Calu3 (cell line): ENCODE results near the gene POLR3B. TPM values are rescaled to one million over a fixed set of nuclear protein-coding genes. Genes with fewer than 3 reads are reported as not detected.

Source experiments
- BruUV-seq: library from RNA; stranded (reverse); fragments of 400-500 nt; replicated peaks from 2 replicates; lab custom pipeline; 2021; lab: Mats Ljungman, UMichigan
- CTCF ChIA-PET: fragments of 300-600 bp; sonication (Branson Sonifier 250); formaldehyde crosslinking; loops from one replicate; lab custom pipeline; 2022; ENCODE audit warnings: antibody characterized with exemption; lab: Charles Lee
- DNase-seq: peaks from one replicate; pipeline ENCODE4 v3.0.0; 2022
- H3K27ac Mint-ChIP-seq: one replicate; pipeline ENCODE4 v1.8.0; 2022; ENCODE audit warnings: mixed read lengths; ENCODE audit not compliant: unreplicated experiment
- H3K27me3 Mint-ChIP-seq: one replicate; pipeline ENCODE4 v1.8.0; 2022; ENCODE audit warnings: mixed read lengths; ENCODE audit not compliant: unreplicated experiment
- H3K36me3 Mint-ChIP-seq: one replicate; pipeline ENCODE4 v1.8.0; 2022; ENCODE audit warnings: mild to moderate bottlenecking, moderate library complexity, mixed read lengths; ENCODE audit not compliant: insufficient read depth, unreplicated experiment
- H3K4me1 Mint-ChIP-seq: one replicate; pipeline ENCODE4 v1.8.0; 2022; ENCODE audit warnings: mild to moderate bottlenecking, low read depth, mixed read lengths; ENCODE audit not compliant: unreplicated experiment
- H3K4me3 Mint-ChIP-seq: one replicate; pipeline ENCODE4 v1.8.0; 2022; ENCODE audit warnings: mild to moderate bottlenecking, low read depth, moderate library complexity, mixed read lengths; ENCODE audit not compliant: unreplicated experiment
- H3K9me3 Mint-ChIP-seq: one replicate; pipeline ENCODE4 v1.8.0; 2022; ENCODE audit warnings: low read depth, mixed read lengths; ENCODE audit not compliant: unreplicated experiment
- intact Hi-C: fragments of 100-400 bp; cut with micrococcal nuclease; formaldehyde crosslinking; loops from one replicate; pipeline ENCODE4 v1.10.0; 2022; ENCODE audit not compliant: unreplicated experiment
- total RNA-seq: library from RNA; stranded (reverse); gene quantifications from 2 replicates; pipeline ENCODE4 v1.2.3, GENCODE V29; 2022
- TF ChIP-seq, protein P1 (sequence below): fragments of 200-600 bp; IDR thresholded peaks from one replicate; pipeline ENCODE4 v1.8.0; 2022; ENCODE audit warnings: antibody characterized with exemption; ENCODE audit not compliant: unreplicated experiment

Gene POLR3B
- total RNA-seq, 1 experiment from 2014 or later = 13.6 TPM

DNA sequence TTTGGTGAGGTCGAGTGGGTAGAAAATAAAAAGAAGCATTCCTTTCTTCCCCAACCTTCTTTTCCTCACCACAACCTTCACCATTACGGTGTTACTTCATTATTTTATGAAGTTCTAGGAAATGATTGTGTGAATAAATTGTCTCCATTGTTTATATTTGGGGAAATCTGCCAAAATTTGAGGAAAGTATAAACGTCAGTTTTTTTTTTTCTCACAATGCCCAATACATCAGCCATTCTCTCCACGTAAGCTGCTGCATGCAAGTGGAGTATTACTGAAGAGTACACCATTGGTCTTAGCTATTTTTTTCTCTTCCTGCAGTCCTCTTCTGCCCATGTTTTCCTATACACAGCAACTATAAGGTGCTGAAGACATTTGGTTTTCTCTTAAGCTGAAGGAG is 9.1 kb upstream of the POLR3B start:
- Mint-ChIP-seq H3K4me3 (no peak overlapping the region), H3K27me3 (peaks cover 27% of the 10 kb centered on the region), H3K27ac (no peak overlapping the region), H3K9me3 (no peaks in the 10 kb centered on the region), H3K36me3 (peaks cover 17% of the 10 kb centered on the region), H3K4me1 (peaks cover under 1% of the 10 kb centered on the region)
- DNase-seq = no peak
- CTCF ChIA-PET = interaction anchor here (0.7 kb wide), 1 partner anchor 15 kb away, joined by 3 read pairs; no protein-coding TSS in a partner anchor
- BruUV-seq = no TSS peak
- intact Hi-C loops = no loop called here
- TF ChIP-seq, protein P1, sequence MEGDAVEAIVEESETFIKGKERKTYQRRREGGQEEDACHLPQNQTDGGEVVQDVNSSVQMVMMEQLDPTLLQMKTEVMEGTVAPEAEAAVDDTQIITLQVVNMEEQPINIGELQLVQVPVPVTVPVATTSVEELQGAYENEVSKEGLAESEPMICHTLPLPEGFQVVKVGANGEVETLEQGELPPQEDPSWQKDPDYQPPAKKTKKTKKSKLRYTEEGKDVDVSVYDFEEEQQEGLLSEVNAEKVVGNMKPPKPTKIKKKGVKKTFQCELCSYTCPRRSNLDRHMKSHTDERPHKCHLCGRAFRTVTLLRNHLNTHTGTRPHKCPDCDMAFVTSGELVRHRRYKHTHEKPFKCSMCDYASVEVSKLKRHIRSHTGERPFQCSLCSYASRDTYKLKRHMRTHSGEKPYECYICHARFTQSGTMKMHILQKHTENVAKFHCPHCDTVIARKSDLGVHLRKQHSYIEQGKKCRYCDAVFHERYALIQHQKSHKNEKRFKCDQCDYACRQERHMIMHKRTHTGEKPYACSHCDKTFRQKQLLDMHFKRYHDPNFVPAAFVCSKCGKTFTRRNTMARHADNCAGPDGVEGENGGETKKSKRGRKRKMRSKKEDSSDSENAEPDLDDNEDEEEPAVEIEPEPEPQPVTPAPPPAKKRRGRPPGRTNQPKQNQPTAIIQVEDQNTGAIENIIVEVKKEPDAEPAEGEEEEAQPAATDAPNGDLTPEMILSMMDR = no peak

DNA sequence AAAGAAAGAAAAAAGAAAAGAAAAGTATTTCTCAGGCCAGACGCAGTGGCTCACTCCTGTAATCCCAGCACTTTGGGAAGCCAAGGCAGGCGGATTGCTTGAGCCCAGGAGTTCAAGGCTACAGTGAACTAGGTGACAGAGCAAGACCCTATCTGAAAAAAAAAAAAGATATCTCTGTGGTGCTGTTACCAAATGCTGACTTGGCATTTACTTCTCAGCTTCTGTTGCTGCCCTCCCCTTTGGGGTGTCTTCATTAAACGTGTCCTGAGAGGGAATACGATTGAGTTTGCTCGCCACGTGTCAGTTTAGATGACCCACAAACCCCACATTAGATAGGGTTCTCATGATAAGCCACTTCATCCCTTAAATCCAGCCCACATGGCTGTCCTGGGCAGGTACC is 4.4 kb upstream of the POLR3B start:
- no TSS peak for BruUV-seq
- TF ChIP-seq, protein P1 = no peak
- CTCF ChIA-PET = no interaction called here
- peaks cover 10% of the 10 kb centered on the region for H3K4me1 Mint-ChIP-seq
- no peak for DNase-seq
- H3K4me3 Mint-ChIP-seq = no peak overlapping the region
- H3K36me3 Mint-ChIP-seq = peaks cover 13% of the 10 kb centered on the region
- peaks cover 27% of the 10 kb centered on the region for H3K27me3 Mint-ChIP-seq
- H3K9me3 Mint-ChIP-seq = no peaks in the 10 kb centered on the region
- no peak overlapping the region for H3K27ac Mint-ChIP-seq
- intact Hi-C loops = no loop called here

DNA sequence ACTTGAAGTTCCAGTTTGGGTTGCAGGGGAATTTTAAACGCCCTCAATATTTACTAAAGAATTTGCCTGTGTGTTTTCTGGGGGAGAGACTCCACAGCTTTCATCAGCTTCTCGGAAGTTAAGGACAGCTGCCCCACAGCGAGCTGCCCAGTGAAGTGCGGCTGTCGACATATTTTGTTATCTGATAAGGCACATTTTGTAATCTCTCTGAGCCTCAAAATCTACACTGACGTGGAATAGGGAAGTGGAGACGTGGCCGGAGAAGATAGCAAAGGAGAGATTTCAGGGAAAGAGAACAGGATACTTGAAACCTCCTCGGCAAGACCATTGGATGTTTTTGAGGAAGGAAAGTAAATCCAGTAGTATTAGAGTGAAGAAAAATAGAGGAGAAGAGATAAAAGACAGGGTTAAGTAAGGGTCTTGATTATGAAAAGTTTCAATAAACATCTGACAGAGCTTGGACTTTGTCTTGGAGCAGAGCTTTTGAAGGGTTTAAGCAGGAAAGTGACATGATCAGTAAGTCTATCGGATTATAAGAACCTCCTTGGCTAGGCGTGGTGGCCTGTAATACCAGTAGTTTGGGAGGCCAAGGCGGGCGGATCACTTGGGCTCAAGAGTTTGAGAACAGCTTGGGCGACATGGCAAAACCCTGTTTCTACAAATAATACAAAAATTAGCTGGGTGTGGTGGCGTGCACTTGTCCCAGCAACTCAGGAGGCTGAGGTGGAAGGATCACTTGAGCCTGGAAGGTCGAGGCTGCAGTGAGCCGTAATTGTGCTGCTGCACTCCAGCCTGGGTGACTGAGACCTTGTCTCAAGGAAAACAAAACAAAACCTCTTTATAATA is 1.1 kb downstream of the POLR3B start:
- Mint-ChIP-seq H3K4me3 (peak overlapping the region; percentile 84), H3K4me1 (peaks cover 17% of the 10 kb centered on the region), H3K9me3 (no peaks in the 10 kb centered on the region), H3K27ac (peak overlapping the region; percentile 97), H3K36me3 (peaks cover 17% of the 10 kb centered on the region), H3K27me3 (no peaks in the 10 kb centered on the region)
- intact Hi-C loops = loop anchor here (5.0 kb wide), 1 partner anchor 111 kb away; the partner anchor contains the start of gene CKAP4
- TF ChIP-seq, protein P1 = no peak
- BruUV-seq = no TSS peak
- DNase-seq = no peak
- CTCF ChIA-PET = interaction anchor here (0.5 to 2.3 kb wide), 10 partner anchors 13 to 973 kb away, joined by 3 to 17 read pairs (median 9); no protein-coding TSS in a partner anchor

DNA sequence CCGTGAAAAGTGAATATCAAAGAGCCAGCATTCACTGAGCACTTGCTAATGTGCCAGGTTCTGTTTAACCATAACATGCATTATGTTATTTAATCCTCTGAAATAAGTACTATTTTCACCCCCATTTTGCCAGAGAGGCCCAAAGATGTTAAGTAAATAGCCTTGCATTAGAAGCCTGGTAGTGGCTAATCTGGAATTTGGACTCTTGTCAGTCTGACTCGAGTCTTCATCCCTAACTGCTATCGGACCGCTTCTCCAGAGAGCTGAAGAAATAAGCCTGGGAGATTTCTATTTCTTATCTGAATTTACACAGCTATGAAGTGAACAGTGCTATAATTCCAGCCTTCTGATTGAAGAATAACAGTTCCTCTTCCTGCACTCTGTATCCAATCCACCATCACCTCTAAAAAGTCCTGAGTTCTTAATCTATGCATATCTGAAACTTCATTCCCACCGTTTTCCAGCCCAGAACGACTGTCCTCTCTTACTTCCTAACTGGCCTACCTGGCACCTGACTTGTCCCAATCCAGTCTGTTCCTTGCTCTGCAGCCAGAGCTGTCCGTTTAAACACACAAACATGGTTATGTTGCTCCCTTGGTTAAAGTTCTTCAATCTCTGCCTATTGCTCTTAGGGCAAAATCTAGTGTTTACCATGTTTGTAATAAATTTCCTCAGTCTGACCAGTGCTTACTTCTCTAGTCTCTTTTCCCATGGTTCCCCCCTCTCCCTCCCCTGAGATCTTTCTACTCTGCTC is 2.3 kb downstream of the POLR3B start:
- intact Hi-C loops = loop anchor here (5.0 kb wide), 1 partner anchor 113 kb away; the partner anchor contains the start of gene CKAP4
- DNase-seq = no peak
- CTCF ChIA-PET = interaction anchor here (0.7 kb wide), 1 partner anchor 212 kb away, joined by 3 read pairs; no protein-coding TSS in a partner anchor
- H3K9me3 Mint-ChIP-seq = no peaks in the 10 kb centered on the region
- no TSS peak for BruUV-seq
- H3K27me3 Mint-ChIP-seq = no peaks in the 10 kb centered on the region
- H3K4me3 Mint-ChIP-seq = no peak overlapping the region
- no peak overlapping the region for H3K27ac Mint-ChIP-seq
- TF ChIP-seq, protein P1 = no peak
- H3K4me1 Mint-ChIP-seq = peaks cover 17% of the 10 kb centered on the region
- peaks cover 17% of the 10 kb centered on the region for H3K36me3 Mint-ChIP-seq
